ENCODE results near the gene SMIM26.

SMIM26 gene

DNA sequence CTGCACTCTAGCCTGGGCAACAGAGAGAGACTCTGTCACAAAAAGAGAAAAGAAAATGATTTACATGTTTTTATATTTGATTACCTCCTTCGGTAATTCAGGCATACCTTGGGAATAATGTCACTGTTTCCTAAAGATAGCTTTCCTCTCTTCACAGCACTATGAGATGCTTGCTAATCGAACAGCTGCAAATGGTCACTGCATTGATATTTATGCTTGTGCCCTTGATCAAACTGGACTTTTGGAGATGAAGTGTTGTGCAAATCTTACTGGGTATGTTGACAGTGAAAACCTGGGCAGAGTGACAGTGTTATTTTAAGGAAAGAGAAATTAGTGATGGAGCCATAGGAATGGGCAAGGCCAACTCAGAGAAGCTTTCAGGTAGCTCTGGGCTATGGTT, 39.9 kb upstream of the SMIM26 start:
- H3K27me3 ChIP-seq (ENCODE audit: control insufficient read depth, low read length): no peaks in the 10 kb centered on the region
- no peaks in the 10 kb centered on the region for H3K79me2 ChIP-seq (ENCODE audit: control insufficient read depth, low read length)
- H3K4me3 ChIP-seq (ENCODE audit: low read length): no peak overlapping the region
- H3K36me3 ChIP-seq (ENCODE audit: control insufficient read depth, low read length): peaks cover 76% of the 10 kb centered on the region
- TF ChIP-seq, protein P1, sequence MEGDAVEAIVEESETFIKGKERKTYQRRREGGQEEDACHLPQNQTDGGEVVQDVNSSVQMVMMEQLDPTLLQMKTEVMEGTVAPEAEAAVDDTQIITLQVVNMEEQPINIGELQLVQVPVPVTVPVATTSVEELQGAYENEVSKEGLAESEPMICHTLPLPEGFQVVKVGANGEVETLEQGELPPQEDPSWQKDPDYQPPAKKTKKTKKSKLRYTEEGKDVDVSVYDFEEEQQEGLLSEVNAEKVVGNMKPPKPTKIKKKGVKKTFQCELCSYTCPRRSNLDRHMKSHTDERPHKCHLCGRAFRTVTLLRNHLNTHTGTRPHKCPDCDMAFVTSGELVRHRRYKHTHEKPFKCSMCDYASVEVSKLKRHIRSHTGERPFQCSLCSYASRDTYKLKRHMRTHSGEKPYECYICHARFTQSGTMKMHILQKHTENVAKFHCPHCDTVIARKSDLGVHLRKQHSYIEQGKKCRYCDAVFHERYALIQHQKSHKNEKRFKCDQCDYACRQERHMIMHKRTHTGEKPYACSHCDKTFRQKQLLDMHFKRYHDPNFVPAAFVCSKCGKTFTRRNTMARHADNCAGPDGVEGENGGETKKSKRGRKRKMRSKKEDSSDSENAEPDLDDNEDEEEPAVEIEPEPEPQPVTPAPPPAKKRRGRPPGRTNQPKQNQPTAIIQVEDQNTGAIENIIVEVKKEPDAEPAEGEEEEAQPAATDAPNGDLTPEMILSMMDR (IDR thresholded peaks at IDR 0.05; ENCODE audit: low read depth, low read length, poor library complexity, severe bottlenecking): no peak
- no peak for TF ChIP-seq EZH2phosphoT487 (IDR thresholded peaks at IDR 0.05; ENCODE audit: borderline replicate concordance, low read length)
- H3K27ac ChIP-seq (ENCODE audit: low read depth, low read length): no peak overlapping the region
- H3K9me2 ChIP-seq (replicated peaks; ENCODE audit: control insufficient read depth, low read length): no peaks in the 10 kb centered on the region
- no peaks in the 10 kb centered on the region for H3K9me3 ChIP-seq (ENCODE audit: control insufficient read depth, insufficient read depth, low read length)
- H3K4me1 ChIP-seq (ENCODE audit: control insufficient read depth, low read length): no peaks in the 10 kb centered on the region
- no peaks in the 10 kb centered on the region for H4K20me1 ChIP-seq (ENCODE audit: control insufficient read depth, insufficient read depth, low read depth, low read length)
- no peaks in the 10 kb centered on the region for H3F3A ChIP-seq (ENCODE audit: control insufficient read depth, insufficient read depth)
- H3K4me2 ChIP-seq (ENCODE audit: low read length): no peak overlapping the region

DNA sequence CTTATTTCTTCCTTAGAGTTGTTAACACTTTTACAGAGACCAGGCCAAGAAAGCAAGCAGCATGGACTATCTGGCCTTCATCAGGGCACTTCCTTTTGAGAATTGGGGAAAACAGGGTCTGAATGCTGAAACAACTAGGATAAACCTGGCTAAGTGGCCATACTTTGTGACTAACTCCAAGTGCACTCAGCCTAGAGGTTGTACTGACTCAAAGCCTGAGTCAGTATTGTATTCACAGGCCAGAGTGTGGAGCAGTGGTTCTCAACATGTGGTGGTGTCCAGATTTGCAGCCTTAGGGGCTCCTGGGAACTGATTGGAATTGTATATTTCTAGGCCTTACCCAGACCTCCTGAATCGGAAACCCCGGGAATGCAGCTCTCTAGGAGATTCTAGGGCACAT, 39.4 kb upstream of the SMIM26 start:
- no peaks in the 10 kb centered on the region for H3K27me3 ChIP-seq (ENCODE audit: control insufficient read depth, low read length)
- no peak overlapping the region for H3K4me3 ChIP-seq (ENCODE audit: low read length)
- no peaks in the 10 kb centered on the region for H3K9me3 ChIP-seq (ENCODE audit: control insufficient read depth, insufficient read depth, low read length)
- H3K9me2 ChIP-seq (replicated peaks; ENCODE audit: control insufficient read depth, low read length): no peaks in the 10 kb centered on the region
- no peak overlapping the region for H3K27ac ChIP-seq (ENCODE audit: low read depth, low read length)
- H3K79me2 ChIP-seq (ENCODE audit: control insufficient read depth, low read length): no peaks in the 10 kb centered on the region
- H3K4me1 ChIP-seq (ENCODE audit: control insufficient read depth, low read length): no peaks in the 10 kb centered on the region
- H4K20me1 ChIP-seq (ENCODE audit: control insufficient read depth, insufficient read depth, low read depth, low read length): no peaks in the 10 kb centered on the region
- peaks cover 81% of the 10 kb centered on the region for H3K36me3 ChIP-seq (ENCODE audit: control insufficient read depth, low read length)
- TF ChIP-seq, protein P1 (IDR thresholded peaks at IDR 0.05; ENCODE audit: low read depth, low read length, poor library complexity, severe bottlenecking): no peak
- TF ChIP-seq EZH2phosphoT487 (IDR thresholded peaks at IDR 0.05; ENCODE audit: borderline replicate concordance, low read length): no peak
- no peaks in the 10 kb centered on the region for H3F3A ChIP-seq (ENCODE audit: control insufficient read depth, insufficient read depth)
- no peak overlapping the region for H3K4me2 ChIP-seq (ENCODE audit: low read length)

- Histone ChIP-seq H3K4me1 (ENCODE audit: control insufficient read depth, low read length) (no peaks in the 10 kb centered on the region), H4K20me1 (ENCODE audit: control insufficient read depth, insufficient read depth, low read depth, low read length) (no peaks in the 10 kb centered on the region), H3K79me2 (ENCODE audit: control insufficient read depth, low read length) (no peaks in the 10 kb centered on the region), H3K27ac (ENCODE audit: low read depth, low read length) (no peak overlapping the region), H3K36me3 (ENCODE audit: control insufficient read depth, low read length) (peaks cover 93% of the 10 kb centered on the region), H3K9me3 (ENCODE audit: control insufficient read depth, insufficient read depth, low read length) (no peaks in the 10 kb centered on the region), H3F3A (ENCODE audit: control insufficient read depth, insufficient read depth) (no peaks in the 10 kb centered on the region), H3K4me2 (ENCODE audit: low read length) (no peak overlapping the region), H3K27me3 (ENCODE audit: control insufficient read depth, low read length) (no peaks in the 10 kb centered on the region), H3K9me2 (replicated peaks; ENCODE audit: control insufficient read depth, low read length) (no peaks in the 10 kb centered on the region), H3K4me3 (ENCODE audit: low read length) (no peak overlapping the region)
- no peak for TF ChIP-seq EZH2phosphoT487 (IDR thresholded peaks at IDR 0.05; ENCODE audit: borderline replicate concordance, low read length)
- TF ChIP-seq, protein P1 (IDR thresholded peaks at IDR 0.05; ENCODE audit: low read depth, low read length, poor library complexity, severe bottlenecking): no peak
Measured at GRCh38 chr20:18529041-18529440, 38.2 kb upstream of the SMIM26 start.

GRCh38 chr20:18532626-18533025, 34.6 kb upstream of the SMIM26 start:
- H3K36me3 ChIP-seq (ENCODE audit: control insufficient read depth, low read length): peaks cover 76% of the 10 kb centered on the region

More at GRCh38 chr20:18532626-18533025, 34.6 kb upstream of the SMIM26 start:
- no peak for TF ChIP-seq EZH2phosphoT487 (IDR thresholded peaks at IDR 0.05; ENCODE audit: borderline replicate concordance, low read length)
- TF ChIP-seq, protein P1 (IDR thresholded peaks at IDR 0.05; ENCODE audit: low read depth, low read length, poor library complexity, severe bottlenecking): no peak
- Histone ChIP-seq H3K27me3 (ENCODE audit: control insufficient read depth, low read length) (no peaks in the 10 kb centered on the region), H3K4me3 (ENCODE audit: low read length) (no peak overlapping the region), H4K20me1 (ENCODE audit: control insufficient read depth, insufficient read depth, low read depth, low read length) (no peaks in the 10 kb centered on the region), H3K9me3 (ENCODE audit: control insufficient read depth, insufficient read depth, low read length) (no peaks in the 10 kb centered on the region), H3K4me2 (ENCODE audit: low read length) (no peak overlapping the region), H3K4me1 (ENCODE audit: control insufficient read depth, low read length) (no peaks in the 10 kb centered on the region), H3K9me2 (replicated peaks; ENCODE audit: control insufficient read depth, low read length) (no peaks in the 10 kb centered on the region), H3K27ac (ENCODE audit: low read depth, low read length) (no peak overlapping the region), H3K79me2 (ENCODE audit: control insufficient read depth, low read length) (no peaks in the 10 kb centered on the region), H3F3A (ENCODE audit: control insufficient read depth, insufficient read depth) (no peaks in the 10 kb centered on the region)

Measured in DOHH2 (cell line).